ENCODE results near the gene RIOK3. TPM values are rescaled to one million over a fixed set of nuclear protein-coding genes. Genes with fewer than 3 reads are reported as not detected.

RIOK3 gene
- total and polyA plus RNA-seq, 12 donors = 22.5 to 85.3 (median 48.1) TPM

- Histone ChIP-seq H3K27me3 (no peaks in the 10 kb centered on the region), H3K9me3 (replicated peaks in 1 of 3) (no peaks in the 10 kb centered on the region), H3K36me3 (replicated peaks in 1 of 2) (peaks cover 0 to 93% of the 10 kb centered on the region in 2 donors), H3K4me3 (no peak overlapping the region), H3K27ac (peak overlapping the region in 1 of 5 donors; percentile 4), H3K4me1 (replicated peaks in 1 of 2) (no peaks in the 10 kb centered on the region)
- TF ChIP-seq CTCF (IDR thresholded peaks at IDR 0.05) = no peak
- TF ChIP-seq POLR2A (IDR thresholded peaks at IDR 0.05) = no peak
- intact Hi-C loops (cut with DNase I) = no loop called here
- peak in 2 of 7 donors; percentile 38 to 59 for DNase-seq
- 84 to 86% (median 85%) methylated on average over 7 of the region's 7 CpGs for WGBS, 4 donors
These were observed 68.8 kb downstream of the RIOK3 start for GRCh38 chr18:23521907-23522306.

DNA sequence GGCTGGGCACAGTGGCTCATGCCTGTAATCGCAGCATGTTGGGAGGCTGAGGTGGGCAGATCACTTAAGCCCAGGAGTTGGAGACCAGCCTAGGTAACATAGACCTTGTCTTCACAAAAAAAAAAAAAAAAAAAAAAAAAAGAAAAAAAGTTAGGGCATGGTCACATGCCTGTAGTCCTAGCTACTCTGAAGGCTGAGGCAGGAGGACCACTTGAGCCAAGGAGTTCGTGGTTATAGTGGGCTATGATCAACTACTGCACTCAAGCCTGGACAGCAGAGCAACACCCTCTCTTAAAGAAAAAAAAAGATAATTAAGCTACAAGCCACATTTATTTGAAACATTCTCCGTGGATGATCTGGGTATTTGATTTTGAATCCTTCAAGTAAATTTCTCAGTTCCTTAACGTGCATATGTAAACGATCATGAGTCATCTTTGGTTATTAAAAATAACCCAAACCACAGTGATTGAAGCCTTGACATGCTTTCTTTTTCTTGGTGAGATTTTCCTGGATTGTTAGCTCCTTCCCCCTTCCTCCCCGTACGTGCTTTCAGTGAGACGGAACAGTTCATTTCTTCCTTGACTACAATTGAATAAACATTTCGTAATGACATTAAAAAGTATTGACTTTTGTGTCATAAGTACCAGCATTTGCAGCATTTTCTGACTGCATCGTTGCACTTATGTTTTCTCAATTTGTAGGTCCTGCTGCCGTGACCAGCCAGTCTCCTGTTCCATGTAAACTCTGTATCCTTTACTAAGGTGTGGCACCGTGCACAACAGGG is 70.5 kb downstream of the RIOK3 start:
- Histone ChIP-seq H3K4me3 (no peak overlapping the region), H3K4me1 (replicated peaks in 1 of 2) (no peaks in the 10 kb centered on the region), H3K27me3 (no peaks in the 10 kb centered on the region), H3K36me3 (replicated peaks in 1 of 2) (peaks cover 0 to 93% of the 10 kb centered on the region in 2 donors), H3K27ac (peak overlapping the region in 1 of 5 donors; percentile 18), H3K9me3 (replicated peaks in 1 of 3) (no peaks in the 10 kb centered on the region)
- intact Hi-C loops (cut with DNase I) = no loop called here
- WGBS, 4 donors = 66 to 75% (median 73%) methylated on average over 12 of the region's 12 CpGs
- no peak for DNase-seq
- TF ChIP-seq CTCF (IDR thresholded peaks at IDR 0.05) (no peak), POLR2A (IDR thresholded peaks at IDR 0.05) (no peak)

DNA sequence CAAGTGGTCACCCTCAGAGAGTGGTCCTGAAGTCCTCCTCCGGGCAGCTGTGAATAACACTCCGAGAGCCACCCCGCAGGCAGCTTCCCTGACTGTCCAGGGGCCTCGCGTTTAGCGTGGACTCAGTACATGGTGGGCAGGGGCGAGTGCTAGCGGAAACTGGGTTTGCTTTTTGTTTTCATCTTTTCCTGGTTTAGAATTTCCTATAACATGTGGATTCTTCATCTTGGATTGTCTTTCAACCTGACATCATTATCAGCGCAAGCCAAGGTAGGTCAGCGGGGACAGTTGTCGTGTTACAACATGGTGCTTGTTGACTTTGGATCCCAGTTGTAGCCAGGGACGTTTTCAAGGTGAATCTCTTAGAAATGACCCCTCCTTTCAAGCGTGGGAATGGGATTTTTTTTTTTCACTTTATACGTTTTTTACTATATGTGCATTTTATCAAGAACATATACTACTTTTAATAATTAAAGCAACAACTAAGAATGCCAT is 71.2 kb downstream of the RIOK3 start:
- Histone ChIP-seq H3K36me3 (replicated peaks in 1 of 2) (peaks cover 0 to 93% of the 10 kb centered on the region in 2 donors), H3K27ac (peak overlapping the region in 1 of 5 donors; percentile 18), H3K4me3 (no peak overlapping the region), H3K4me1 (replicated peaks in 1 of 2) (no peaks in the 10 kb centered on the region), H3K9me3 (replicated peaks in 1 of 3) (no peaks in the 10 kb centered on the region), H3K27me3 (no peaks in the 10 kb centered on the region)
- no peak for TF ChIP-seq CTCF (IDR thresholded peaks at IDR 0.05)
- no peak for TF ChIP-seq POLR2A (IDR thresholded peaks at IDR 0.05)
- no peak for DNase-seq
- intact Hi-C loops (cut with DNase I) = no loop called here
- WGBS, 4 donors = 88 to 91% (median 91%) methylated on average over 14 of the region's 14 CpGs

DNA sequence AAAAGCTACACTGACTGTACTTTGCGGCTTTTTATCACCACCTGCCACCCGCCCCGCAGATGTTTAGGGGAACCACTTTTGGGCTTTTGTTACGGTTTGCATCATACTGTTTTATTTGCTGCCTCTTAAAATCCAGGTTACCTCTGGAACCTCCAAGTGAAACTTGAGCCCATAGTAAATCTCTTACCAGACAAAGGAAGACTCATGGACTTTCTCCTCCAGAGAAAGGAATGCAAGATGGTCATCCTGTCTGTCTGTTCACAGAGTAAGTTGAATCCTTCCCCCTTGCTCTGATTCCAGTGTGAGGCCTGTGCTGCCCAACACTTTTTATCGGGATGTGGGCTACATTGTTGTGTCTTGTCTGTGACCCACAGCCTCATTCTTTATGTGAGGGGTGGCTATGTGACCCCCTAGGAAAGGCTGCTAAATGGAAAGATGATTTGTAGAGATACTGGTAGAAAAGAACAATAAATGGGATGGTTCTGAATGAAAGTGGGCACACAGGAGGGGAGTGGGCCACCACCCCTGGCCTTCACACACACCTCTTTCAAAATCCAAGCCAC is 73.5 kb downstream of the RIOK3 start:
- no peak for TF ChIP-seq POLR2A (IDR thresholded peaks at IDR 0.05)
- no peak for TF ChIP-seq CTCF (IDR thresholded peaks at IDR 0.05)
- peaks cover 0 to 93% of the 10 kb centered on the region in 2 donors for H3K36me3 ChIP-seq (replicated peaks in 1 of 2)
- no peaks in the 10 kb centered on the region for H3K9me3 ChIP-seq (replicated peaks in 1 of 3)
- H3K27me3 ChIP-seq = no peaks in the 10 kb centered on the region
- no peak for DNase-seq
- no peak overlapping the region for H3K4me3 ChIP-seq
- intact Hi-C loops (cut with DNase I) = no loop called here
- no peaks in the 10 kb centered on the region for H3K4me1 ChIP-seq (replicated peaks in 1 of 2)
- H3K27ac ChIP-seq = no peak overlapping the region
- 83 to 91% (median 88%) methylated on average over 5 of the region's 5 CpGs for WGBS, 4 donors

Data from adrenal gland (tissue), 12 donors.